Ecto neural progenitor cell (in vitro differentiated cells): ENCODE results near the gene TBC1D12.
A peak's percentile ranks its signal among the peaks of the same experiment; 100 is the strongest.
"Not testable (repeated sequence)": the region's sequence is repeated elsewhere in the genome, so short reads cannot be mapped to it uniquely, and the experiment has no call there.

ENCODE experiments used
- DNase-seq: peaks from one replicate; pipeline ENCODE4 v3.0.0-alpha.2; 2018; ENCODE audit warnings: low spot score

The TBC1D12 gene

GRCh38 chr10:94402204-94402842, at the start of gene TBC1D12:
Gene TBC1D12 (plus strand): TSS chr10:94402541. CDS start chr10:94402614, 73 bp downstream.
- DNase-seq: peak; percentile 95

GRCh38 chr10:94353336-94353735, 49.0 kb upstream of the TBC1D12 start:
- no peak for DNase-seq

GRCh38 chr10:94355841-94356240, 46.5 kb upstream of the TBC1D12 start:
- DNase-seq: no peak

DNA sequence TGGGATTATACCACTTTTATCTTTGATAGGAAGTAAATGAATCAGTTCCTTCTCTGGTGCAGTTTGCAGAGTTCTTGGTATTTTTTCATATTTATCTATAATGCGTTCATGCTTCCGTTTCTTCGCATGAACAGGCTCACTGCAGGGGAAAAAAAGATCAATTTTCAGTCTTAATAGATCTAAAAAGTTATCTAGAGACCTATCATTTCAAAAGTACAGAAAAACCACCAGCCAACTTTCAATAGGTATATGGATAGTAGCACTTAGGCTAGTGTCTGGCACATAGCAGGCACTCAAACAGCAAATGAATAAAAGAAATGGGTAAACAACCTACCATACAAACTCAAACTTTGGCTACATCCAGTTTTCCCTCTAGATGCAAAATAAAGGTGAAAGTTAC, 45.1 kb upstream of the TBC1D12 start:
- no peak for DNase-seq

DNA sequence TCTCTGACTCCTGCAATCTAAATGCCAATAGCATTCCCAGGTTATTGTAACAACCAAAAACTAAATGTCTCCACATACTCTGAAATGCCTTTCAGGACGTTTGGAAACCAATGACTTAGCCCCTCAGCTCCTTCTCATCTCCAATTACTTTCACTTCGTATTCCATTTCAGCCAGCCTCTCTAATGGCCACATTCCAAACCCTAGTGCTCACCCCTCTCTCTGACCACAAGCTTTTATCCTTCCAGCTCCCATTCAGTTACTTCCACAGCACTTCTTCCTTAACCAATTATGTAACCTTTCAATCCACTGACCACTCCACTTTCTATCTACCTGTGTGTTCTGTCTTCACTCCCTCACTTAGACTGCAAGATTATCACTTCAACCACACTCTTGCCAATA, 43.9 kb upstream of the TBC1D12 start:
- no peak for DNase-seq

GRCh38 chr10:94361171-94361794, 41.1 kb upstream of the TBC1D12 start:
- no peak for DNase-seq

GRCh38 chr10:94362360-94363250, 39.7 kb upstream of the TBC1D12 start, which contains the start of gene NOC3L:
Gene NOC3L (minus strand): TSS chr10:94362939. CDS start chr10:94362838, 101 bp downstream.
- DNase-seq: peak; percentile 97

- DNase-seq: no peak
These were observed 39.1 kb upstream of the TBC1D12 start for GRCh38 chr10:94363251-94363565.

DNA sequence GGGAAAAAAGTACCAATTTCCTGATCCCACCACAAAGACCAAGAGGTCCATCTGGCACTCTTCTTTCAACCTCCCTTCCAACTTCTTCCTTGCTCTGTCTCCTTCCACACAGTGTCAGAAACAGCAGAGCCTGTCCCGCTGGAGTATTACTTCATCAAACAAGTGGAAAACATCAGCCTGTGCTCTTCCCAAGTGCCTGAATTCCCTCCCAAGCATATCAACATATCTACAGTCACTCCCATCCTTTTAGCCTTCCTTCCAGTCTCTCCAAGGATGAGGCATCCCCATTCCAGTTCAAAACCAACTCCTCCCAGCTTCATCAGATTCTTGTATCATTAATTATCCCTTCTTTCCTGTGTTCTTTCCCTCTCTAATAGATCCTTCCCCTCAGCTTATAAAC, 37.9 kb upstream of the TBC1D12 start:
- no peak for DNase-seq

- no peak for DNase-seq
These were observed 36.0 kb upstream of the TBC1D12 start for GRCh38 chr10:94366382-94366781.

DNA sequence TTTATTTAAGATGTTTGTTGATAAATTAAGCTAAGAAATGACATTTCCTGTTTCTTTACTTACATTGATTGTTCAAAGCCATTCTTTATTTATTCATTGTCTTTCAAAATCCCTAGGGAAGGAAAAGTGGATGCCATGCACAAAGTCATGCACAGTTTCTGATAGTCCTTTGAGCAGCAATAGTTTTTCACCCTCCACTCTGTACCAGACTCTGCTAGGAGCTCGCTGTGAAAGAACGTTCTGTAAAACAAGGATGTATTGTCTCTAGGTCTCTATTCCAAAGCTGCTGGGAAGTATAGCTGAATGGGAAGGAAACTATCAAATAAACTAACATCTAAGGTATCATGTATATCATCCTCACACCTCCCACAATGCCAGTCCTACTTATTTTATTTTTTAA, 31.8 kb upstream of the TBC1D12 start:
- no peak for DNase-seq

DNA sequence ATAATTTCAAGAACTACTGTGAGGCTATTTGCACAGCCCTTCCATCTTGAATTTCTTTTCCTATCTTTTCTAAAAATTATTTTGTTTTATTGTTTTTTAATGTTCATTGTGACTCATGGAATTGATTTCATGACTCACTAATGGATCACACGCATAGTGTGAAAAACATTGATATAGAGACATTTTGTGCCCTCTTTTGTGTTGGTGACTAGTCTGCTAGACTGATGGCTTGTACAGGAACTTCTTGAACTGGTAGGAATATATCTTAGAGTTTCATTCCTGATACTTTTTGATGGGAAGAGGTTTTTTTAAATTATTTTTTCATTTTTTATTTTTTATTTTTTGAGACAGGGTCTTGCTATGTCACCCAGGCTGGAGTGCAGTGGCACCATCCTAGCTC, 27.0 kb upstream of the TBC1D12 start:
- no peak for DNase-seq

GRCh38 chr10:94376865-94377264, 25.5 kb upstream of the TBC1D12 start:
- no peak for DNase-seq

- no peak for DNase-seq
These were observed 18.8 kb upstream of the TBC1D12 start for GRCh38 chr10:94383530-94383929.

DNA sequence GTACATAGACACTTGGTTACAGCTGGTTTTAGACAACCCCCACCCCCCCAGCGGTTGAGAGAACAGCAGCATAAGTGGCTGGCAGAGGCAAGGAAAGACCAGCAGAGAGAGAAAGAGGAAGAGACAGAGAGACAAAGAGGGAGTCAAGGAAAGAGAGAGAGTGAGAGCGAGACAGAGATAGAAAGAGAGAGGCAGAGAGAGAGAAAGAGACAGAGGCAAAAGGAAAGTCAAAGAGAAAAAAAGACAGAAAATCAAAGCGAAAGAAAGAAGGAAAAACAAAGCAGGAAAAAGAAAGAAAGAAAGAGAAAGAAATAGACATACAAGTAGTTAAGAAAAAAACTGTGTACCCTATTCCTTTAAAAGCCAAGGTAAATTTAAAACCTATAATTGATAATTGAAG, 16.6 kb upstream of the TBC1D12 start:
- DNase-seq: not testable (repeated sequence)

DNA sequence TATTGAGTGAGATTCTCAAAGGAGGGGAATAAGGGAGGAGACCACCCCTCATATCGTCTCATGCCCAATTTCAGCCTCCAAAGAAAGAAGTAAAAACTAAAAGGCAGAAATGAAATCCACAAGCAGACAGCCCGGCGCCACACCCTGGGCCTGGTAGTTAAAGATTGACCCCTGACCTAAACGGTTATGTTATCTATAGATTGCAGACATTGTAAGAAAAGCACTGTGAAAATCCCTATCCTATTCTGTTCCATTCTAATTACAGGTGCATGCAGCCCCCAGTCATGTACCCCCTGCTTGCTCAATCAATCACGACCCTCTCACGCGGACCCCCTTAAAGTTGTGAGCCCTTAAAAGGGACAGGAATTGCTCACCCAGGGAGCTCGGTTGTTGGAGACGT, 10.2 kb upstream of the TBC1D12 start:
- not testable (repeated sequence) for DNase-seq

DNA sequence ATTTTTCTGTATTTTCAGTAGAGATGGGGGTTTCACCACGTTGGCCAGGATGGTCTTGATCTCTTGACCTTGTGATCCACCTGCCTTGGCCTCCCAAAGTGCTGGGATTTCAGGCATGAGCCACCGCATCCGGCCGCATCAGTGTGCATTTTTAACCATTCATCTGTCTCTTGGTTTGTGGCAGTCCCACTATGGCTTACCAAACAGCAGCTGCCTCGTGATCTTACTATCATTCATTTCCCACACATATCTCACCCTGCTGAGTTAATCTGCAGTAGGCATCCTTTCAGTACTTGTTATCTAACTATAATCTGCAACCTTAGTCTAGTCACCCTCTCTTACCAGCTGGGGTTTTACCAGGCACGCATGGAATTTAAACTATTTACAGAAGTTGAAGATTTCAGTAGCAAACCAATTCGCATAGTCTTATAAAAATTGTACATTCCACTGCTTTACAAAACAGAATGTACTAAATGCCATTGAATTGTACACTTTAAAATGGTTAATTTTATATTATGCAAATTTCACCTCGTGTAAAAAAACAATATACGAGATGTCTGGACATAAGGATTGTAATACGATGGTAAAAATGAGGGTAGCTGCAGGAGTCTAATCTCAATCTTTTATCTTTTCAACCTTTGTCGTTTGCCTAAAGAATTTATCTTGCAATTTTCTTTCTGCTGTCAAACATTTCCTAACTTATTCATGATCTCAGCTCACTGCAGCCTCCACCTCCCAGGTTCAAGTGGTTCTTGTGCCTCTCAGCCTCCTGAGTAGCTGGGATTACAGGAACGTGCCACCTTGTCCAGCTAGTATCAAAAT, 4.6 kb upstream of the TBC1D12 start:
- no peak for DNase-seq

GRCh38 chr10:94398762-94399161, 3.6 kb upstream of the TBC1D12 start:
- no peak for DNase-seq

DNA sequence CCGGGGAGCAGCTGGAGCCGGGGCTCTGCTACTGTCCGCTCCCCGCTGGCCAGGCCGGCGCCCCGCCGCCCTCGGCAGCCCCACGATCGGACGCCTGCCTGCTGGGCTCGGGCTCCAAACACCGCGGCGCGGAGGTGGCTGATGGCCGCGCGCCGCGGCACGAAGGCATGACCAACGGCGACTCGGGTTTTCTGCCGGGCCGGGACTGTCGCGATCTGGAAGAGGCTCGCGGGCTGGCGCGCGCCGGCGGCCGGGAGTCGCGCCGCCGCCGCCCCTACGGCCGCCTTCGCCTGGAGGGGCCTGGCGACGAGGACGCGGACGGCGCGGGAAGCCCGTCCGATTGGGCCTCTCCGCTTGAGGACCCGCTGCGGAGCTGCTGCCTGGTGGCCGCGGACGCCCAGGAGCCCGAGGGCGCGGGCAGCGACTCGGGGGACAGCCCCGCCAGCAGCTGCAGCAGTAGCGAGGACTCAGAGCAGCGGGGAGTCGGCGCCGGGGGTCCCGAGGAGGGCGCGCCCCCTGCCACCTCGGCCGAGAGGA, 570 bp downstream of the TBC1D12 start:
- peak; percentile 67 for DNase-seq

DNA sequence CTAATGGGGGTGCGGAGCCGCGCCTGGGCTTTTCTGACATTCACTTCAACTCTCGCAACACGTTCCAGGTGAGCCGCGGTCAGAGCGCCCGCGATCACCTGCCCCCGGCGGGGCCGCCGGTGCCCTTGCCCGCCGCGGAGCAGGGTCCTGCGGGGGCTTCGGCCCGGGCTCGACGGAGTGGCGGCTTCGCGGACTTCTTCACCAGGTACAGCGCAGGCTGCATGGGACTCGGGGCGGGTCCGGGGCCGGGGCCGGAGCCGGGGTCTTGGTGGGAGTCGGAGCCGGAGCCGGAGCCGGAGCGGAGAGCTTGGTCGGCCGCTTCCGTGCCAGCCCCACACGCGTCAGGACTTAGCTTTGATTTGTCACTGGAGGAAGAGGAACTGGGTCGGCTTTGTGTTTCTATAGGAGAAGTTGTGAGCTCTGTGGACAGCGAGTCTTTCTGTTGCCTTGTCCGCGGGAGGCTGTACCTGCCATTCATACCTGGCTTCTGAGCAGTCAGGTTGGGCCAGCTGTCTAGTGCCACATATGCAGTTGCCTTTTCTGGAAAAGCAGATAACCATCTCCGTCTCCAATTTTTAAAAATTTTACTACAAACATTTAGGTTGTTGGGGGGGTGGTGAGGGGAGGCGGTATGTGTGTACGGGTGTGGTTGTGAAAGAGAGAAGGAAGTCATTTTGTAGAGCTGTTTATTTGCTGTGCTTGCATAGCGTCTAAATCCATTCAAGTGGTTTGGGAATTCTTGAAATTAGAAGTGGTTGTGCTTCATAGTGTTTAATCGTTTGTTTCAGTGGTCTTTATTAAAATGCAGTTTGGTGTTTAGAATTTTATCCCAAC, 1.3 kb downstream of the TBC1D12 start:
- peak; percentile 69 for DNase-seq

GRCh38 chr10:94405406-94405805, 3.1 kb downstream of the TBC1D12 start:
- DNase-seq: no peak
